H9 (cell line): Measurements from ENCODE around the gene MYCBPAP. TPM values are rescaled to one million over a fixed set of nuclear protein-coding genes. Genes with fewer than 3 reads are reported as not detected.

Experiments
- DNase-seq: peaks from one replicate; pipeline ENCODE4 v3.0.0-alpha.2; 2017
- H2AFZ ChIP-seq: one replicate; pipeline ENCODE4 v1.6.1; 2013; ENCODE audit warnings: mild to moderate bottlenecking, low read length, control low read depth, moderate library complexity
- H2AK5ac ChIP-seq: 2 replicates; pipeline ENCODE4 v1.6.1; 2013; ENCODE audit warnings: low read length, control low read depth, mixed read lengths; ENCODE audit not compliant: insufficient read length
- H2BK120ac ChIP-seq: one replicate; pipeline ENCODE4 v1.6.1; 2013; ENCODE audit warnings: low read depth, mild to moderate bottlenecking, low read length, control low read depth, inconsistent platforms; ENCODE audit not compliant: poor library complexity, severe bottlenecking
- H2BK12ac ChIP-seq: 2 replicates; pipeline ENCODE4 v1.6.1; 2013; ENCODE audit warnings: low read length, control low read depth, mixed read lengths, low read depth; ENCODE audit not compliant: insufficient read length
- H2BK15ac ChIP-seq: 2 replicates; pipeline ENCODE4 v1.6.1; 2013; ENCODE audit warnings: low read depth, low read length, control low read depth
- H2BK20ac ChIP-seq: one replicate; pipeline ENCODE4 v1.6.1; 2013; ENCODE audit warnings: low read depth, mild to moderate bottlenecking, low read length, control low read depth, inconsistent platforms; ENCODE audit not compliant: poor library complexity, severe bottlenecking
- H2BK5ac ChIP-seq: 2 replicates; pipeline ENCODE4 v1.6.1; 2013; ENCODE audit warnings: low read length, control low read depth, mixed read lengths; ENCODE audit not compliant: insufficient read length
- H3K14ac ChIP-seq: 2 replicates; pipeline ENCODE4 v1.6.1; 2013; ENCODE audit warnings: low read length, control low read depth; ENCODE audit not compliant: insufficient read depth
- H3K18ac ChIP-seq: 2 replicates; pipeline ENCODE4 v1.6.1; 2013; ENCODE audit warnings: low read depth, mild to moderate bottlenecking, mixed read lengths, low read length, control low read depth; ENCODE audit not compliant: insufficient read length
- H3K23ac ChIP-seq: 2 replicates; pipeline ENCODE4 v1.6.1; 2013; ENCODE audit warnings: low read length, control low read depth, mixed read lengths, low read depth; ENCODE audit not compliant: insufficient read length
- H3K23me2 ChIP-seq: 2 replicates; pipeline ENCODE4 v1.6.1; 2013; ENCODE audit warnings: low read depth, mild to moderate bottlenecking, mixed read lengths, low read length, control low read depth; ENCODE audit not compliant: insufficient read length, poor library complexity, severe bottlenecking
- H3K27ac ChIP-seq: 2 replicates; pipeline ENCODE4 v1.5.1; 2013; ENCODE audit warnings: low read length, control low read depth, mixed read lengths, low read depth; ENCODE audit not compliant: insufficient read length
- H3K27me3 ChIP-seq: 2 replicates; pipeline ENCODE4 v1.6.1; 2013; ENCODE audit warnings: low read length, control low read depth, inconsistent platforms; ENCODE audit not compliant: insufficient read depth
- H3K4ac ChIP-seq: 2 replicates; pipeline ENCODE4 v1.6.1; 2013; ENCODE audit warnings: low read depth, mild to moderate bottlenecking, control low read depth, inconsistent platforms, low read length, moderate library complexity
- H3K4me1 ChIP-seq: 2 replicates; pipeline ENCODE4 v1.6.1; 2013; ENCODE audit warnings: low read length, control low read depth, inconsistent platforms; ENCODE audit not compliant: insufficient read depth
- H3K4me2 ChIP-seq: 2 replicates; pipeline ENCODE4 v1.6.1; 2013; ENCODE audit warnings: low read length, control low read depth, mixed read lengths; ENCODE audit not compliant: insufficient read length, insufficient read depth
- H3K56ac ChIP-seq: 2 replicates; pipeline ENCODE4 v1.6.1; 2013; ENCODE audit warnings: low read depth, mild to moderate bottlenecking, mixed read lengths, low read length, control low read depth; ENCODE audit not compliant: insufficient read length
- H3K79me1 ChIP-seq: 2 replicates; pipeline ENCODE4 v1.6.1; 2013; ENCODE audit warnings: low read depth, mild to moderate bottlenecking, moderate library complexity, low read length, control low read depth, inconsistent platforms; ENCODE audit not compliant: insufficient read depth, poor library complexity, severe bottlenecking
- H3K79me2 ChIP-seq: 2 replicates; pipeline ENCODE4 v1.6.1; 2013; ENCODE audit warnings: low read length, control low read depth, inconsistent platforms; ENCODE audit not compliant: insufficient read depth
- H3K9ac ChIP-seq: 2 replicates; pipeline ENCODE4 v1.6.1; 2013; ENCODE audit warnings: low read length, control low read depth, mixed read lengths; ENCODE audit not compliant: insufficient read length; ENCODE audit errors: extremely low read depth
- H3K9me3 ChIP-seq: one replicate; pipeline ENCODE4 v1.6.1; 2013; ENCODE audit warnings: low read depth, low read length, inconsistent platforms; ENCODE audit not compliant: control insufficient read depth
- H3T11ph ChIP-seq: one replicate; pipeline ENCODE4 v1.6.1; 2013; ENCODE audit warnings: mild to moderate bottlenecking, low read length, control low read depth, inconsistent platforms
- H4K20me1 ChIP-seq: one replicate; pipeline ENCODE4 v1.6.1; 2013; ENCODE audit not compliant: control insufficient read depth, insufficient read length, insufficient read depth
- H4K5ac ChIP-seq: 2 replicates; pipeline ENCODE4 v1.6.1; 2013; ENCODE audit warnings: low read depth, mild to moderate bottlenecking, mixed read lengths, low read length, control low read depth; ENCODE audit not compliant: insufficient read length
- H4K8ac ChIP-seq: replicated peaks from 2 replicates; pipeline ENCODE4 v1.6.1; 2013; ENCODE audit warnings: low read length, control low read depth, mixed read lengths, low read depth; ENCODE audit not compliant: insufficient read length
- H4K91ac ChIP-seq: 2 replicates; pipeline ENCODE4 v1.6.1; 2013; ENCODE audit warnings: low read depth, mild to moderate bottlenecking, moderate library complexity, mixed read lengths, low read length, control low read depth; ENCODE audit not compliant: insufficient read length
- H3K27ac Mint-ChIP-seq, 3 experiments: 2 replicates in 2 of 3; 3 replicates in 1 of 3; pipeline ENCODE4 v1.8.0; 2020 to 2021; ENCODE audit warnings: mixed read lengths in 3 of 3, mild to moderate bottlenecking in 1 of 3, moderate library complexity in 1 of 3
- H3K27me3 Mint-ChIP-seq: 2 replicates; pipeline ENCODE4 v1.8.0; 2021; ENCODE audit warnings: low read depth, mild to moderate bottlenecking, moderate library complexity, mixed read lengths
- H3K36me3 Mint-ChIP-seq, 3 experiments: 2 replicates in 2 of 3; 3 replicates in 1 of 3; pipeline ENCODE4 v1.8.0; 2020 to 2021; ENCODE audit warnings: low read depth in 3 of 3, mixed read lengths in 3 of 3; ENCODE audit not compliant: insufficient read depth in 1 of 3
- H3K4me1 Mint-ChIP-seq, 2 experiments: 2 replicates each; pipeline ENCODE4 v1.8.0; 2020; ENCODE audit warnings: mixed read lengths in 2 of 2
- H3K4me3 Mint-ChIP-seq, 2 experiments: 2 replicates in 1 of 2; 3 replicates in 1 of 2; pipeline ENCODE4 v1.8.0; 2020 to 2021; ENCODE audit warnings: mild to moderate bottlenecking in 2 of 2, mixed read lengths in 2 of 2, moderate library complexity in 1 of 2
- H3K9me3 Mint-ChIP-seq, 2 experiments: 2 replicates in 1 of 2; 3 replicates in 1 of 2; pipeline ENCODE4 v1.8.0; 2020; ENCODE audit warnings: mild to moderate bottlenecking in 2 of 2, mixed read lengths in 2 of 2, moderate library complexity in 1 of 2
- WGBS: extraction: QIAGEN DNeasy Blood & Tissue Kit; methylation state at CpG from one replicate; pipeline ENCODE4 v1.1.7; 2013; ENCODE audit warnings: missing lambda C conversion rate, low lambda C conversion rate, mixed read lengths; ENCODE audit not compliant: insufficient read length; ENCODE audit errors: extremely low coverage; 5-methylcytosine and 5-hydroxymethylcytosine counted together
- total RNA-seq: library from RNA; stranded (reverse); gene quantifications from 2 replicates; pipeline ENCODE4 v1.2.1, GENCODE V29; 2021
- TF ChIP-seq, protein P1 (sequence below): fragments of 200-600 bp; sonication (generic); conservative IDR thresholded peaks from 3 replicates; pipeline ENCODE4 v1.8.0; 2021; ENCODE audit warnings: antibody characterized with exemption, mild to moderate bottlenecking

Gene MYCBPAP
- total RNA-seq, 1 experiment from 2014 or later, result 1.7 TPM

DNA sequence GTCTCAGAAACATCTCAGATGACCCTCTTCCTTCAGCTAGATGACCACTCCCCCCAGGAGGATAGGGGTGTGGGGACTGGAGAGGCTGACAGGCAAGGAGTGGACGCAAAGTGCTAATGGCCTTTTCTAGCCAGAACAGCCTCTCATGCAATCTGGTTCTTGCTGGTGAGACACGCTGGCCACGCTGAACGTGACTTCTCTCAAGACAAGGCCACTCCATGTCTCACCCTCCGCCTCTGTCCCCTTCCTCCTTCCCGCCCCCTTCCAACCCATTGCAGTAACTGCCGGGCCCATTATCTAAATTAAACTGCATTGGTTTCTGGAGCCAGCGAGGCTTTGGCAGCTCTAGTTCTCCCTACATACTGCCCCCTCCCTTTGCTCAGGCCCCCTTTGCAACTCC is 61.8 kb downstream of the MYCBPAP start:
- TF ChIP-seq, protein P1, sequence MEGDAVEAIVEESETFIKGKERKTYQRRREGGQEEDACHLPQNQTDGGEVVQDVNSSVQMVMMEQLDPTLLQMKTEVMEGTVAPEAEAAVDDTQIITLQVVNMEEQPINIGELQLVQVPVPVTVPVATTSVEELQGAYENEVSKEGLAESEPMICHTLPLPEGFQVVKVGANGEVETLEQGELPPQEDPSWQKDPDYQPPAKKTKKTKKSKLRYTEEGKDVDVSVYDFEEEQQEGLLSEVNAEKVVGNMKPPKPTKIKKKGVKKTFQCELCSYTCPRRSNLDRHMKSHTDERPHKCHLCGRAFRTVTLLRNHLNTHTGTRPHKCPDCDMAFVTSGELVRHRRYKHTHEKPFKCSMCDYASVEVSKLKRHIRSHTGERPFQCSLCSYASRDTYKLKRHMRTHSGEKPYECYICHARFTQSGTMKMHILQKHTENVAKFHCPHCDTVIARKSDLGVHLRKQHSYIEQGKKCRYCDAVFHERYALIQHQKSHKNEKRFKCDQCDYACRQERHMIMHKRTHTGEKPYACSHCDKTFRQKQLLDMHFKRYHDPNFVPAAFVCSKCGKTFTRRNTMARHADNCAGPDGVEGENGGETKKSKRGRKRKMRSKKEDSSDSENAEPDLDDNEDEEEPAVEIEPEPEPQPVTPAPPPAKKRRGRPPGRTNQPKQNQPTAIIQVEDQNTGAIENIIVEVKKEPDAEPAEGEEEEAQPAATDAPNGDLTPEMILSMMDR, result no peak
- Histone ChIP-seq H3K27ac (no peak overlapping the region), H2BK20ac (no peak overlapping the region), H3K23me2 (no peaks in the 10 kb centered on the region), H3K18ac (no peak overlapping the region), H2BK12ac (no peak overlapping the region), H2BK15ac (no peak overlapping the region), H3K79me1 (no peaks in the 10 kb centered on the region), H2BK5ac (no peak overlapping the region), H3K14ac (no peak overlapping the region), H3K4me2 (no peak overlapping the region), H3T11ph (no peak overlapping the region), H2AFZ (no peak overlapping the region), H3K56ac (no peak overlapping the region), H4K8ac (no peak overlapping the region), H3K4ac (no peak overlapping the region), H3K79me2 (no peaks in the 10 kb centered on the region), H4K91ac (no peak overlapping the region), H3K9ac (no peak overlapping the region), H3K4me1 (0 out of 2 replicates have a peak, but pooled peaks cover 2% of the 10 kb centered on the region), H3K27me3 (peaks cover 11% of the 10 kb centered on the region; the same call in 1 of the 2 replicates), H4K5ac (no peak overlapping the region), H2BK120ac (no peak overlapping the region), H3K23ac (no peak overlapping the region), H4K20me1 (no peaks in the 10 kb centered on the region), H3K9me3 (no peaks in the 10 kb centered on the region), H2AK5ac (no peak overlapping the region)
- H3K36me3 Mint-ChIP-seq, result peaks cover 0 to 5% (median 2%) of the 10 kb centered on the region in 3 experiments; a peak in 2 of 7 replicates
- H3K9me3 Mint-ChIP-seq, result no peaks in the 10 kb centered on the region
- H3K27me3 Mint-ChIP-seq, result peaks cover 45% of the 10 kb centered on the region
- WGBS, result no CpG with 5 or more reads among the region's 8 CpGs
- H3K4me3 Mint-ChIP-seq, result no peak overlapping the region
- DNase-seq, result no peak
- no peak overlapping the region for H3K27ac Mint-ChIP-seq
- H3K4me1 Mint-ChIP-seq, result peaks cover 24 to 45% of the 10 kb centered on the region in 2 experiments
